ENCODE results near the gene IL1RAPL2. TPM values are rescaled to one million over a fixed set of nuclear protein-coding genes. Genes with fewer than 3 reads are reported as not detected.

Gene IL1RAPL2
- total and polyA plus RNA-seq, 2 of the 8 experiments (the other 6 are each of a cell fraction or from before 2014, with no cell fraction given): 0.20 to 1.3 TPM

DNA sequence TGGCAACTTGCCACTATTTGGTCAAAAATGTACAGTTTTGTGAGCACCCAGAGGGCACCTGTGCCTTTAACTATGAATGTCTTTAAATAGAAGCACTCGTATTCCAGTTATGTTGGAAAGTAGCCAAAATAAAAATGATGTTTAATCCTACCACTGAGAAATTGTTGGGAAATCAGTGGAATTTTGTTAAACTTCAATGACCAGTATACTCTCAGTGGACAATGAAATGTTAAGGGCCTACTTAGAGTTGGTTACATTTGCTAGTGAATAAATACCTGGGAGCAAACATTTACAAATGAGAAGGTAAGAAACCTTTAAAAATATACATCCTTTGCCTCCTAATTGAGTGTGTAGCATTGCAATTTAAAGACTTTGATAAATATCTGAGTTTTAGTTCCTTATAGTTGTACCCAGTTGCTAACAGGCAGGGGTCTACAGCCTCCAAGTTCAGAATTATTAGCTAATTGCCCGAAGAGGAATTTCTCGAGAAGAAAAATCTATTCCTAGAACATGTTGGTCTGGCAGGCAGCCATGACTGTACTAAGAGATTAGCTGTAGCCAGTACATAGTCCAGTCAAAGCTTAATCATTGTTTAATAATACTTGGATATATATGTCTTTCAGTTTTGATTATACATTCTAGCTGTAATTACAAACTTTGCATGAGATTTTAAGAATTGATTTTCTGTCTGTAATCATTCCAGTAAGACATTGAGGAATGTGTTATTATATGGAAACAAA is 93.2 kb downstream of the IL1RAPL2 start (continued):
- TF ChIP-seq, protein P1, sequence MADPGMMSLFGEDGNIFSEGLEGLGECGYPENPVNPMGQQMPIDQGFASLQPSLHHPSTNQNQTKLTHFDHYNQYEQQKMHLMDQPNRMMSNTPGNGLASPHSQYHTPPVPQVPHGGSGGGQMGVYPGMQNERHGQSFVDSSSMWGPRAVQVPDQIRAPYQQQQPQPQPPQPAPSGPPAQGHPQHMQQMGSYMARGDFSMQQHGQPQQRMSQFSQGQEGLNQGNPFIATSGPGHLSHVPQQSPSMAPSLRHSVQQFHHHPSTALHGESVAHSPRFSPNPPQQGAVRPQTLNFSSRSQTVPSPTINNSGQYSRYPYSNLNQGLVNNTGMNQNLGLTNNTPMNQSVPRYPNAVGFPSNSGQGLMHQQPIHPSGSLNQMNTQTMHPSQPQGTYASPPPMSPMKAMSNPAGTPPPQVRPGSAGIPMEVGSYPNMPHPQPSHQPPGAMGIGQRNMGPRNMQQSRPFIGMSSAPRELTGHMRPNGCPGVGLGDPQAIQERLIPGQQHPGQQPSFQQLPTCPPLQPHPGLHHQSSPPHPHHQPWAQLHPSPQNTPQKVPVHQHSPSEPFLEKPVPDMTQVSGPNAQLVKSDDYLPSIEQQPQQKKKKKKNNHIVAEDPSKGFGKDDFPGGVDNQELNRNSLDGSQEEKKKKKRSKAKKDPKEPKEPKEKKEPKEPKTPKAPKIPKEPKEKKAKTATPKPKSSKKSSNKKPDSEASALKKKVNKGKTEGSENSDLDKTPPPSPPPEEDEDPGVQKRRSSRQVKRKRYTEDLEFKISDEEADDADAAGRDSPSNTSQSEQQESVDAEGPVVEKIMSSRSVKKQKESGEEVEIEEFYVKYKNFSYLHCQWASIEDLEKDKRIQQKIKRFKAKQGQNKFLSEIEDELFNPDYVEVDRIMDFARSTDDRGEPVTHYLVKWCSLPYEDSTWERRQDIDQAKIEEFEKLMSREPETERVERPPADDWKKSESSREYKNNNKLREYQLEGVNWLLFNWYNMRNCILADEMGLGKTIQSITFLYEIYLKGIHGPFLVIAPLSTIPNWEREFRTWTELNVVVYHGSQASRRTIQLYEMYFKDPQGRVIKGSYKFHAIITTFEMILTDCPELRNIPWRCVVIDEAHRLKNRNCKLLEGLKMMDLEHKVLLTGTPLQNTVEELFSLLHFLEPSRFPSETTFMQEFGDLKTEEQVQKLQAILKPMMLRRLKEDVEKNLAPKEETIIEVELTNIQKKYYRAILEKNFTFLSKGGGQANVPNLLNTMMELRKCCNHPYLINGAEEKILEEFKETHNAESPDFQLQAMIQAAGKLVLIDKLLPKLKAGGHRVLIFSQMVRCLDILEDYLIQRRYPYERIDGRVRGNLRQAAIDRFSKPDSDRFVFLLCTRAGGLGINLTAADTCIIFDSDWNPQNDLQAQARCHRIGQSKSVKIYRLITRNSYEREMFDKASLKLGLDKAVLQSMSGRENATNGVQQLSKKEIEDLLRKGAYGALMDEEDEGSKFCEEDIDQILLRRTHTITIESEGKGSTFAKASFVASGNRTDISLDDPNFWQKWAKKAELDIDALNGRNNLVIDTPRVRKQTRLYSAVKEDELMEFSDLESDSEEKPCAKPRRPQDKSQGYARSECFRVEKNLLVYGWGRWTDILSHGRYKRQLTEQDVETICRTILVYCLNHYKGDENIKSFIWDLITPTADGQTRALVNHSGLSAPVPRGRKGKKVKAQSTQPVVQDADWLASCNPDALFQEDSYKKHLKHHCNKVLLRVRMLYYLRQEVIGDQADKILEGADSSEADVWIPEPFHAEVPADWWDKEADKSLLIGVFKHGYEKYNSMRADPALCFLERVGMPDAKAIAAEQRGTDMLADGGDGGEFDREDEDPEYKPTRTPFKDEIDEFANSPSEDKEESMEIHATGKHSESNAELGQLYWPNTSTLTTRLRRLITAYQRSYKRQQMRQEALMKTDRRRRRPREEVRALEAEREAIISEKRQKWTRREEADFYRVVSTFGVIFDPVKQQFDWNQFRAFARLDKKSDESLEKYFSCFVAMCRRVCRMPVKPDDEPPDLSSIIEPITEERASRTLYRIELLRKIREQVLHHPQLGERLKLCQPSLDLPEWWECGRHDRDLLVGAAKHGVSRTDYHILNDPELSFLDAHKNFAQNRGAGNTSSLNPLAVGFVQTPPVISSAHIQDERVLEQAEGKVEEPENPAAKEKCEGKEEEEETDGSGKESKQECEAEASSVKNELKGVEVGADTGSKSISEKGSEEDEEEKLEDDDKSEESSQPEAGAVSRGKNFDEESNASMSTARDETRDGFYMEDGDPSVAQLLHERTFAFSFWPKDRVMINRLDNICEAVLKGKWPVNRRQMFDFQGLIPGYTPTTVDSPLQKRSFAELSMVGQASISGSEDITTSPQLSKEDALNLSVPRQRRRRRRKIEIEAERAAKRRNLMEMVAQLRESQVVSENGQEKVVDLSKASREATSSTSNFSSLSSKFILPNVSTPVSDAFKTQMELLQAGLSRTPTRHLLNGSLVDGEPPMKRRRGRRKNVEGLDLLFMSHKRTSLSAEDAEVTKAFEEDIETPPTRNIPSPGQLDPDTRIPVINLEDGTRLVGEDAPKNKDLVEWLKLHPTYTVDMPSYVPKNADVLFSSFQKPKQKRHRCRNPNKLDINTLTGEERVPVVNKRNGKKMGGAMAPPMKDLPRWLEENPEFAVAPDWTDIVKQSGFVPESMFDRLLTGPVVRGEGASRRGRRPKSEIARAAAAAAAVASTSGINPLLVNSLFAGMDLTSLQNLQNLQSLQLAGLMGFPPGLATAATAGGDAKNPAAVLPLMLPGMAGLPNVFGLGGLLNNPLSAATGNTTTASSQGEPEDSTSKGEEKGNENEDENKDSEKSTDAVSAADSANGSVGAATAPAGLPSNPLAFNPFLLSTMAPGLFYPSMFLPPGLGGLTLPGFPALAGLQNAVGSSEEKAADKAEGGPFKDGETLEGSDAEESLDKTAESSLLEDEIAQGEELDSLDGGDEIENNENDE (IDR thresholded peaks at IDR 0.05; ENCODE audit: insufficient replicate concordance, low read length): no peak

All from H1 (cell line).